ENCODE measurements around the gene TMED5.
"Not testable (repeated sequence)": the region's sequence is repeated elsewhere in the genome, so short reads cannot be mapped to it uniquely, and the experiment has no call there.

Gene TMED5

GRCh38 chr1:93172778-93173177 lies 7.4 kb downstream of the TMED5 start:
- no peak for DNase-seq (ENCODE audit: low read depth in 3 of 3)

- no peak for DNase-seq (ENCODE audit: low read depth in 3 of 3)
These were observed 8.6 kb downstream of the TMED5 start for GRCh38 chr1:93171549-93172034.

DNA sequence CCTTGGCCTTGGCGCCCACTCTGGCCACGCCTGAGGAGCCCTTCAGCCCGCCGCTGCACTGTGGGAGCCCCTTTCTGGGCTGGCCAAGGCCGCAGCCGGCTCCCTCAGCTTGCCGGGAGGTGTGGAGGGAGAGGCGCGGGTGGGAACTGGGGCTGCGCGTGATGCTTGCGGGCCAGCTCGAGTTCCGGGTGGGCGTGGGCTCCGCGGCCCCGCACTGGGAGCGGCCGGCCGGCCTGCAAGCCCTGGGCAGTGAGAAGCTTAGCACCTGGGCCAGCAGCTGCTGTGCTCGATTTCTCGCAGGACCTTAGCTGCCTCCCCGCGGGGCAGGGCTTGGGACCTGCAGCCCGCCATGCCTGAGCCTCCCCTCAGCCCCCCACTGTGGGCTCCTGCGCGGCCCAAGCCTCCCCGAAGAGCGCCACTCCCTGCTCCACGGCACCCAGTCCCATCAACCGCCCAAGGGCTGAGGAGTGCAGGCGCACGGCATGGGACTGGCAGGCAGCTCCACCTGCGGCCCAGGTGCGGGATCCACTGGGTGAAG lies 10.0 kb downstream of the TMED5 start:
- DNase-seq (ENCODE audit: low read depth in 3 of 3) = not testable (repeated sequence)

DNA sequence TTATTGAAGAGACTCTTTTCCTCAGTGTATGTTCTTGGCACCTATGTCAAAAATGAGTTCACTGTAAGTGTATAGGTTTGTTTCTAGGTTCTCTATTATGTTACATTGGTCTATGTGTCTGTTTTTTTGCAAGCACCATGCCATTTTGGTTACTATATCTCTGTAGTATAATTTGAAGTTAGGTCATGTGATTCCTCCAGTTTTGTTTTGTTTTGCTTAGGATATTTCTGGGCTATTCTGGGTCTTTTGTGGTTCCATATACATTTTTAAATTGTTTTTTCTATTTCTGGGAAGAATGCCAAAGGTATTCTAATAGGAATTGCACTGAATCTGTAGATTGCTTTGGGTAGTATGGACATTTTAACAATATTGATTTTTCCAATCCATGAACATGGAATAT lies 13.2 kb downstream of the TMED5 start:
- DNase-seq (ENCODE audit: low read depth in 3 of 3) = no peak

DNA sequence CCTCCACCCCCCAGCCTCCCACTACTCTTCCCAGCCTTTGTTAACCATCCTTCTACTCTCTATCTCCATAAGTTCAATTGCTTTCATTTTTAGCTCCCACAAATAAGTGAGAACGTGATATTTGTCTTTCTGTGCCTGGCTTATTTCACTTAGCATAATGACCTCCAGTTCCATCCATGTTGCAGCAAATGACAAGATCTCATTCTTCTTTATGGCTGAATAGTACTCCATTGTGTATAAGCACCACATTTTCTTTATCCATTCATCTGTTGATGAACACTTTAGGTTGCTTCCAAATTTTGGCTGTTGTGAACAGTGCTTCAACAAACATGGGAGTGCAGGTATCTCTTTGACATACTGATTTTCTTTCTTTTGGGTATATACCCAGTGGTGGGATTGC lies 14.3 kb downstream of the TMED5 start:
- not testable (repeated sequence) for DNase-seq (ENCODE audit: low read depth in 3 of 3)

GRCh38 chr1:93164816-93165215 lies 15.4 kb downstream of the TMED5 start:
- no peak for DNase-seq (ENCODE audit: low read depth in 3 of 3)

DNA sequence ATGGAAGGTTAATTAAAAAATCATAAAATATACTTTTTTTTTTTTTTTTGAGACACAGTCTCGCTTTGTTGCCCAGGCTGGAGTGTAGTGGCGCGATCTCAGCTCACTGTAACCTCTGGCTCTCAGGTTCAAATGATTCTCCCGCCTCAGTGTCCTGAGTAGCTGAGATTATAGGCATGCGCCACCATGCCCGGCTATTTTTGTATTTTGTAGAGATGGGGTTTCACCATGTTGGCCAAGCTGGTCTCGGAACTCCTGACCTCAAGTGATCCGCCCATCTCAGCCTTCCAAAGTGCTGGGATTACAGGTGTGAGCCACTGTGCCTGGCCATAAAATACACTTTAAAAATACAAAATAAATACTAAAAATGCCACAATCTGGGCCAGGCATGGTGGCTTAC lies 16.9 kb downstream of the TMED5 start:
- not testable (repeated sequence) for DNase-seq (ENCODE audit: low read depth in 3 of 3)

DNA sequence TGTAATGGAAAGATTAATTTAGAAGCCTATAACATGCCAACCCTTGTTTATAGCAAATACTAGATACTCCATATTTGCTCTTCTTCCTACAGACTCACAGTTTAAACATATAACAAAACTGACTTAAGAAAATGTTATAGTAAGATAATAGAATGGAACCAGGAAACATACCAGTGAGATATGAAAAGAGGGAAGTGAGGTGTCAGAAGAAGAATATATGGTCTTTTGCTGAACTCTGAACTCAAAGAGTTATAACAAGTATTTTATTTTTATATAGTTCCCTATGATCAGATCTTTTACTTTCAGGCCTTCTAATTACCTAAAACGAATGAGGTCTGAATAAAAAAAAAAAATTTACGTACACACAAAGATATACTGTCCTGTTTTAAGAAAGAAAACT lies 20.9 kb downstream of the TMED5 start:
- DNase-seq (ENCODE audit: low read depth in 3 of 3) = no peak

- no peak for DNase-seq (ENCODE audit: low read depth in 3 of 3)
These were observed 24.9 kb downstream of the TMED5 start for GRCh38 chr1:93155335-93155734.

- no peak for DNase-seq (ENCODE audit: low read depth in 3 of 3)
These were observed 25.3 kb downstream of the TMED5 start for GRCh38 chr1:93154898-93155297.

GRCh38 chr1:93152835-93153234 lies 27.4 kb downstream of the TMED5 start:
- DNase-seq (ENCODE audit: low read depth in 3 of 3) = no peak

DNA sequence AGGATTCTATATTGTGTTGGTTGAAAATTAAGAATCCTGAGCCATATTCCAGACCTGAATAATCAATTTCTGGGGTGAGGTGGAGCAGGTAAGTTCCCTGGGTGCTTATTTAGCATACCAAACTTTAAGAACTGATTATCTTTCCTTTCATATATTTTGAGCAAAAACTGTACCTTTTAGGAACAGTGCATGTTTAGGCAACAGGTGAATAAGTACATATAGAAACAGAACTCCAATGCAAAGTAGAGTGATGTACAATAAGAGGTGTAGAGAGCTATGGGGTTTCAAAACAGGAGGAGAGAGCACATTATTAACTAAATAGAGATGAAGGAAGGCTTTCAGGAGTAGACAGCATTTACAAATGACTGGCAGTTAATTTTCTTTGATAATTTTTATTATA lies 28.7 kb downstream of the TMED5 start:
- no peak for DNase-seq (ENCODE audit: low read depth in 3 of 3)

GRCh38 chr1:93150729-93151128 lies 29.5 kb downstream of the TMED5 start:
- DNase-seq (ENCODE audit: low read depth in 3 of 3) = no peak

- no peak for DNase-seq (ENCODE audit: low read depth in 3 of 3)
These were observed 32.2 kb downstream of the TMED5 start for GRCh38 chr1:93148001-93148400.

DNA sequence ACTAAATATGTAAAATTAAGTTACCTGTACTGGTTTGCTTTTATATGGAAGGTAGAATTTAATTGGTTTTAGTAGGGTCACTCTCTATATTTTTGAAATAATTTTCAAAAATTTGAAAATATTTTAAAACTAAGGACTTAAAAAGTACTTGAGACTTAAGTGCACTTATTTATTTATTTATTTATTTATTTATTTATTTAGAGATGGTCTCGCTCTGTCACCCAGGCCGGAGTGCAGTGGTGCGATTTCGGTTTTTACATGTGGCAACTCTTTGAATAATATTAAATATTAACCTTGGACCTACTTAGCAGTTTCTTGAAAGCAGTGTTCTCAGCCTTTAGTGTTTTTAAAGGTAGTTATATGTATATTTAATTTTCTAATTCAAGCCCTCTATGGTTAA lies 36.4 kb downstream of the TMED5 start:
- no peak for DNase-seq (ENCODE audit: low read depth in 3 of 3)

DNA sequence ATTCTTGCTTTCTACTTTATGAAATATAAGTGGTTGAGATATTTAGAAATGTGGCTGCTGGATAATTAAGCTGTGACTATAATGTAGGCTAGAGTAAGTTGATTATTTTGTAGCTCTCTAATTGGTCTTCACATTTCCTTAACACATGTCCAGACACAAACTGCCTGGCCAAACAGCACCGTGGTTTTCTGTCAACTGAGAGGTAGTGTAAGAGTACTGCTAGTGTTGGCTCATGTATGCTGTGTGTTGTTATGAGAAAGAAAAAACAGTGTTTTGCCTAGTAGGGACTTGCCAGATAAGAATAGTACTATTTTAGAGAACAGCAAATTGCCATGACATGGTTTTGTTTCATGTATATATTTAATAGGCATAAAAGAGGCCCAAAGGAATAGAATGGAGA lies 37.1 kb downstream of the TMED5 start:
- no peak for DNase-seq (ENCODE audit: low read depth in 3 of 3)

- DNase-seq (ENCODE audit: low read depth in 3 of 3) = no peak
These were observed 38.1 kb downstream of the TMED5 start for GRCh38 chr1:93142161-93142560.

DNA sequence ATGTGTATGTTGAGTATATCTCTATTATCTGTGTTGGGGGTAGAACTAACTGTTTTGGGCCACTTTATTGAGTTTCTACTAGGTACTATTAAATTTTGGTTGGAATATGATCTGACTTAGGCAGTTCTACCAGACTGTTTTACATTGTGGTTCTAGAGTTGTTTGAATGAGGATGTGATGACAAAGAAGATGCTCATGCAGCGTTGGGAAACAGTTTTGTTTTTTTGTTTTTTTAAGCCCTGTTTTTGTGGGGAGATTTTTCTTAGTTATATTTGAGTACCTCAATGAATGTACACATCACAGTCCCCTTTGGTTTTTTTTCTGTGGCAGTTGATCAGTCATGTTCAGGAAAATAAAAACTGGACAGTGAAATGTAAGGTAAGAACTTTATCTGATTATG lies 40.1 kb downstream of the TMED5 start:
- no peak for DNase-seq (ENCODE audit: low read depth in 3 of 3)

- no peak for DNase-seq (ENCODE audit: low read depth in 3 of 3)
These were observed 42.5 kb downstream of the TMED5 start for GRCh38 chr1:93137604-93138292.

DNA sequence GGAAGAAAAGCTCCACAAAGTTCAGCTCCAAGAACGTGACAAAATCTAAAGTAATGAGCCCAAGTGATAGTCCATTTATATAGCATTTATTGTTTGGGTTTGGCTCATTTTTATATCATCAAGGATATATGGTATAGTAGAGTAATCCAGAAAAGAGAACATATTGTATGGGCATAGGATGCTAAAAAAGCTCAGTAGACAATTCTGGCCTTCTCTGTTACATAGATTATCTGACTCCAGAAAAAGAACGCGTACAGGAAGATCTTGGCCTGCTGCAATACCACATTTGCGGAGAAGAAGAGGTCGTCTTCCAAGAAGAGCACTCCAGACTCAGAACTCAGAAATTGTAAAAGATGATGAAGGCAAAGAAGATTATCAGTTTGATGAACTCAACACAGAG lies 43.8 kb downstream of the TMED5 start:
- no peak for DNase-seq (ENCODE audit: low read depth in 3 of 3)

DNA sequence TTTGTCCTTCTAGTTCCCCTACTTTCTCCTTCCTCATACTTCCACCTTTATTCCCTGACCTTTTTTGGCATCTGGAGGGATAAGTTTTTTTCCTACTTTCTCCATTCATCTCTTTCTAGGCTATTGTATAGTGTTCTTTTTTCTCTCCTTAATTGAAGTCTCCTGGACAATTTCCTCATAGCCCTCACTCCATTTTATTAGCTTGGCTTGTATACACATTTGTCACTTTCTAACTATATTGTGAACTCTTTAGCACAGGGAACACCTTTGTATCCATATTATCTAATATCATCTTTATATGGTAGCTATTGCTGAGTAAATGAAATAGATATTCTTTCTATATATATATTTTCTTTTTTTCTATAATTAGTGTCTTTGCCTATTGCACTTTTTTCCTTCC lies 47.6 kb downstream of the TMED5 start:
- DNase-seq (ENCODE audit: low read depth in 3 of 3) = no peak

- no peak for DNase-seq (ENCODE audit: low read depth in 3 of 3)
These were observed 50.6 kb downstream of the TMED5 start for GRCh38 chr1:93129507-93130099.

DNA sequence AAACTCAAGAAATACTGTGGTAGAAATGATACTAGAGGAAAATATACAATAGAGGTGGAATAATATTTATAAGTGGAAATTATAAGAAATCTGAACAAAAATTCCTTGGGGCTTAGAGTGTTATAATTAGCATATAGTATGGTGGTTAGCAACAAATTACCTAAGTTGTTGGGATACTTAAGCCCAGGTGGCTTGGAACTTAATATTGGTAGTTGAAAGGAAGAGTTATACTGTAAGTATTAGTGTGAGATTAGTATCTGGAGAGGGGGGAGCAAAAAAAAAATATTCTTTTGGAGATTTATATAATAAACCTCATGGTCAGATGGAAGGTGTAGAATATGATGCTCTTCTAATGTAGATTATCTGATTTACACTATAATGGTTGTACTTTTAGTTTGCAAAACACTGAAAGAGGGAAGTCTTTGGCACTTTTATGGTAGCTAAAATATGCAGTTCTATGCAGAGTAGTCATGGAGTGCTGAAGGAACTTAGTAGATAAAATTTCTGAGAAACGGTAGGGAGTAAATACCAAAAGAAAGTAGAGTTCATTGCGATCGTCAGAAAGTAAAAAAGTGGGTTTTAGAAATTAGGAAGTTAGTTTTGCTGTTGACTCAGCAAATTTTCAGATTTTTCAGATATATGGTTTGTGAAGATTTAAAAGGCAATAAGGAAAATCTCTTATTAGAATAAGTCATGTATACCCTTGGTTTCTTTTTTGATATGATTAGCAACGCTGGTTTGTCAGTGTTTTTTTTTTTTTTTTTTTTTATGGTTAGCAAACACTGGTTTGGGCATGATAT lies 55.5 kb downstream of the TMED5 start:
- DNase-seq (ENCODE audit: low read depth in 3 of 3) = no peak
